ENCODE results near the gene REV3L.

The REV3L gene

DNA sequence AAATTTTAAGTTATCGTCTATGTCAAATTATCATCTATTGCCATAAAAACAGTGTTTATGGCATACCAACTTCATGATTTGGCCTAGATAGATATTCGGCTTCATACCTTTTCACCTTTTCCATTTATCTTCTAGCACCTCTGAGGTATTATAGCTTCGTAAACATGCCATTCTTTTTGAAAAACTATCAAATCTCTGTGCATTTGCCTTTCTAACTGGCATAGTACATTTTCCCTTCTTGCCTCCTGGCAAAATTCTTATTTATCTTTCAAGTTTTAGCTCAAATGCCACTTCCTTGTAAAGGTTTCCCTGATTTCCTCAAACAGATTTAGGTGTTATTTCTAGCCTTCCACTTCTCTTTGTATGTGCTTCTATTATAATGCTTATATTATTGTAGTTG lies 7.0 kb upstream of the REV3L start:
- DNase-seq (ENCODE audit: extremely low read depth, insufficient read length): no peak
- Histone ChIP-seq H3K4me3 (replicated peaks; ENCODE audit: low read depth, low read length) (no peak overlapping the region), H3K27me3 (replicated peaks; ENCODE audit: control insufficient read depth, insufficient read depth, low read length) (no peaks in the 10 kb centered on the region), H3K36me3 (ENCODE audit: control insufficient read depth, insufficient read depth, low read length) (no peaks in the 10 kb centered on the region)
- TF ChIP-seq, protein P1, sequence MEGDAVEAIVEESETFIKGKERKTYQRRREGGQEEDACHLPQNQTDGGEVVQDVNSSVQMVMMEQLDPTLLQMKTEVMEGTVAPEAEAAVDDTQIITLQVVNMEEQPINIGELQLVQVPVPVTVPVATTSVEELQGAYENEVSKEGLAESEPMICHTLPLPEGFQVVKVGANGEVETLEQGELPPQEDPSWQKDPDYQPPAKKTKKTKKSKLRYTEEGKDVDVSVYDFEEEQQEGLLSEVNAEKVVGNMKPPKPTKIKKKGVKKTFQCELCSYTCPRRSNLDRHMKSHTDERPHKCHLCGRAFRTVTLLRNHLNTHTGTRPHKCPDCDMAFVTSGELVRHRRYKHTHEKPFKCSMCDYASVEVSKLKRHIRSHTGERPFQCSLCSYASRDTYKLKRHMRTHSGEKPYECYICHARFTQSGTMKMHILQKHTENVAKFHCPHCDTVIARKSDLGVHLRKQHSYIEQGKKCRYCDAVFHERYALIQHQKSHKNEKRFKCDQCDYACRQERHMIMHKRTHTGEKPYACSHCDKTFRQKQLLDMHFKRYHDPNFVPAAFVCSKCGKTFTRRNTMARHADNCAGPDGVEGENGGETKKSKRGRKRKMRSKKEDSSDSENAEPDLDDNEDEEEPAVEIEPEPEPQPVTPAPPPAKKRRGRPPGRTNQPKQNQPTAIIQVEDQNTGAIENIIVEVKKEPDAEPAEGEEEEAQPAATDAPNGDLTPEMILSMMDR (IDR thresholded peaks at IDR 0.05; ENCODE audit: insufficient read depth, low read length, poor library complexity, severe bottlenecking): no peak

GRCh38 chr6:111487661-111488060 lies 4.6 kb upstream of the REV3L start:
- Histone ChIP-seq H3K27me3 (replicated peaks; ENCODE audit: control insufficient read depth, insufficient read depth, low read length) (no peaks in the 10 kb centered on the region), H3K36me3 (ENCODE audit: control insufficient read depth, insufficient read depth, low read length) (no peaks in the 10 kb centered on the region), H3K4me3 (replicated peaks; ENCODE audit: low read depth, low read length) (no peak overlapping the region)
- TF ChIP-seq, protein P1 (IDR thresholded peaks at IDR 0.05; ENCODE audit: insufficient read depth, low read length, poor library complexity, severe bottlenecking): no peak
- DNase-seq (ENCODE audit: extremely low read depth, insufficient read length): peak; percentile 81

DNA sequence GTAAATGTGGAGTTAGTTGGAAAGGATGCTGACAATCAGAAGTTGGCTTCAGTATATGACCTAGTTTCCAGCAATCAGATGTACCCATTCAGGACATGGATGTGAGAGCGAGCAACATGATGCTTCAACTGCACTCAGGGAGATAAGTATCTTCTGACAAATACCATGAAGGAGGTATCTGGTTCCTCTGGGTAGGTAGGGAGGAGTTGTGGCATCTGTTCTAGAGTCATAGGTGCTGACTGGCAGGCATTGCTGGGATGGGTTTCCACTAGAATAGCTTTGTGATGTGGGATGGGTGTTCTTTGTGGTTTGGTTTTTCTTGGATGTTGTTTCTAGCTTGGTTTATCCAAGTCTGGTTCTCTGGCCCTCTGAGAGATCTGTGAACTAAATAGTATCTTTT lies 3.9 kb upstream of the REV3L start:
- Histone ChIP-seq H3K27me3 (replicated peaks; ENCODE audit: control insufficient read depth, insufficient read depth, low read length) (no peaks in the 10 kb centered on the region), H3K4me3 (replicated peaks; ENCODE audit: low read depth, low read length) (no peak overlapping the region), H3K36me3 (ENCODE audit: control insufficient read depth, insufficient read depth, low read length) (no peaks in the 10 kb centered on the region; the same call in 1 of the 2 replicates)
- TF ChIP-seq, protein P1 (IDR thresholded peaks at IDR 0.05; ENCODE audit: insufficient read depth, low read length, poor library complexity, severe bottlenecking): no peak
- DNase-seq (ENCODE audit: extremely low read depth, insufficient read length): no peak

- Histone ChIP-seq H3K4me3 (replicated peaks; ENCODE audit: low read depth, low read length) (no peak overlapping the region), H3K27me3 (replicated peaks; ENCODE audit: control insufficient read depth, insufficient read depth, low read length) (no peaks in the 10 kb centered on the region), H3K36me3 (ENCODE audit: control insufficient read depth, insufficient read depth, low read length) (no peaks in the 10 kb centered on the region; the same call in 1 of the 2 replicates)
- TF ChIP-seq, protein P1 (IDR thresholded peaks at IDR 0.05; ENCODE audit: insufficient read depth, low read length, poor library complexity, severe bottlenecking): no peak
- no peak for DNase-seq (ENCODE audit: extremely low read depth, insufficient read length)
Observed at GRCh38 chr6:111486475-111486874, 3.5 kb upstream of the REV3L start.

DNA sequence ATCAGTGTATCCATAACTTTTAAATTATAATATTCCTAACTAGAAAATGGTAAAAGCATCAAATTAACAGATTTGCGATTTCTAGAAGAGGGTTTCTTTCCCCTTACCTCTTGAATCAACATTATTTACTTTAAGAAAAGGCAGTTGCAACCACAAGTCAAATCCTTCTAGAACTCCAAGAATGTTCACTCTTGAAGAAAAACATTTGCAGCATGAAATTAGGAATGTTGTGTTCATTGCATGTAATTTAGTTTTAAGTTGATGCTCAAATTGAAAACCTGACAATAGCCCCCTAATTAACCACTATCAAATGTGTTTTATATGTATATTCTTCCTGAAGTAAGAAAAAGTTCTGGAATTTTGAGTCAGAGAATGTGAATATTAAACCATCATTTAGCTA lies 2.3 kb upstream of the REV3L start:
- Histone ChIP-seq H3K36me3 (ENCODE audit: control insufficient read depth, insufficient read depth, low read length) (no peaks in the 10 kb centered on the region; the same call in 1 of the 2 replicates), H3K27me3 (replicated peaks; ENCODE audit: control insufficient read depth, insufficient read depth, low read length) (no peaks in the 10 kb centered on the region), H3K4me3 (replicated peaks; ENCODE audit: low read depth, low read length) (no peak overlapping the region)
- TF ChIP-seq, protein P1 (IDR thresholded peaks at IDR 0.05; ENCODE audit: insufficient read depth, low read length, poor library complexity, severe bottlenecking): no peak
- DNase-seq (ENCODE audit: extremely low read depth, insufficient read length): no peak

GRCh38 chr6:111484633-111484930 lies 1.6 kb upstream of the REV3L start:
- peak; percentile 33 for DNase-seq (ENCODE audit: extremely low read depth, insufficient read length)
- no peaks in the 10 kb centered on the region for H3K27me3 ChIP-seq (replicated peaks; ENCODE audit: control insufficient read depth, insufficient read depth, low read length)
- H3K36me3 ChIP-seq (ENCODE audit: control insufficient read depth, insufficient read depth, low read length): no peaks in the 10 kb centered on the region; the same call in 1 of the 2 replicates
- peak overlapping the region; percentile 94 for H3K4me3 ChIP-seq (replicated peaks; ENCODE audit: low read depth, low read length)
- TF ChIP-seq, protein P1 (IDR thresholded peaks at IDR 0.05; ENCODE audit: insufficient read depth, low read length, poor library complexity, severe bottlenecking): no peak
